HG02642 (cell line): ENCODE measurements around the gene LIMS2.

Experiments used
- ATAC-seq: cut with Tn5 transposase; IDR thresholded peaks from one replicate; pipeline ENCODE4 v1.9.1; 2021; ENCODE audit warnings: mild to moderate bottlenecking; ENCODE audit not compliant: unreplicated experiment, poor library complexity

The LIMS2 gene

GRCh38 chr2:127660291-127660578, 15.1 kb downstream of the LIMS2 start:
- ATAC-seq, result no peak

- no peak for ATAC-seq
These were observed 15.7 kb downstream of the LIMS2 start for GRCh38 chr2:127659408-127660290.

- ATAC-seq, result no peak
These were observed 16.5 kb downstream of the LIMS2 start for GRCh38 chr2:127658641-127659407.

DNA sequence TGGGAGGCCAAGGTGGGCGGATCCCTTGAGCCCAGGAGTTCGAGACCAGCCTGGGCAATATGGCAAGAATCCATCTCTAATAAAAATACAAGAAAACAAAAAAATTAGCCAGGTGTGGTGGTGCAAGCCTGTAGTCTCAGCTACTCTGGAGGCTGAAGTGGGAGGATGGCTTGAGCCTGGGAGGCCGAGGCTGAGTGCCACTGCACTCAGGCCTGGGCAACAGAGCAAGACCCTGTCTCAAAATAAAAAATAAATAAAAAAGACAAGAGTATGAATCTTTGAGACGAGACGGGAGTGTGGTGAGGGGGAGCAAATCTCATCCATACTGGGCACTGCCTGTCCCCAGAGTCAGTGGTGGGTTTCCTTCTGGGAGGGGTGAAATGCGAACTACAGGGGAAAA, 17.2 kb downstream of the LIMS2 start:
- no peak for ATAC-seq

DNA sequence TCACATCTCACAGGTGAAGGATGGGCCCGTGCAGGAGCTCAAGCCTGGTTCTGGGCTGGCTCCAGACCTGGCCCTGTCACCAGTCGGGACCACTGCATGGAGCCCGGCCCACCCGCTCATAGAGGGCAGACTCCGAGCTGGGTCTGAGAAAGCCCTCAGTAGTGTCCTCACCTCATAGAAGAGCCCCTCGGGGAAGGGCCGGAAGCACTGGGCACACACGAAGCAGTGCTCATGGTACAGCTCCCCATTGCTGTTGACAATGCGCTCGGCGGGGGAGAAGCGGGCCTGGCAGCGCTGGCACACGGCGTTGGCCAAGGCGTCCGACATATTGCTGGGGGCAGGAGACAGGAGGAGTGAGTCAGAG, 18.1 kb downstream of the LIMS2 start:
- no peak for ATAC-seq

DNA sequence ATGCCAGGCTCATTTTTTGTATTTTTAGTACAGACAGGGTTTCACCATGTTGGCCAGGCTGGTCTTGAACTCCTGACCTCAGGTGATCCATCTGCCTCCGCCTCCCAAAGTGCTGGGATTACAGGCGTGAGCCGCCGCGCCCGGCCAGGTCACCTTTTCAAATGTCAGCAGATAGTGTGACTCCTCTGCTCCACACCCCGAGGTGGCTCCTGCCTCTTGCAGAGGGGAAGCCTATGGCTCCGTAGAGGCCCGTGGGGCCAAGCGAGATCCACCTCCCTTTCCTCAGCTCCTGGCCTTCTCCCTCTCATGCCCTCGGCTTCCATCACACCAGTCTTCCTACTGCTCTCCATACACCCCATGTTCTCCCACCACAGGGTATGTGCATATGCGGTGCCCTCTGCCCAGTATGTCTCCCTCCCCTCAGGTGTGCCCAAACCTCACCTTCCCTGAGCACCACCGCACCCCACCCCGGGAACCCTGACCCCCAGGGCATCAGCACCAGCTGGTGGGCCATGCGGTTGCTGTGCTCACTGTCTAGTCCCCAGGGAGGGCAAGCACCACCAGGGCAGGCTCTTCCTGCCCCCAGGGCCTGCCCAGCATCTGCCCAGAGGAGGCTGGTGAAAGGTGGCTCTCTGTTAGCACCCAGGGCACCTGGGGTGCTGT, 18.6 kb downstream of the LIMS2 start:
- no peak for ATAC-seq

DNA sequence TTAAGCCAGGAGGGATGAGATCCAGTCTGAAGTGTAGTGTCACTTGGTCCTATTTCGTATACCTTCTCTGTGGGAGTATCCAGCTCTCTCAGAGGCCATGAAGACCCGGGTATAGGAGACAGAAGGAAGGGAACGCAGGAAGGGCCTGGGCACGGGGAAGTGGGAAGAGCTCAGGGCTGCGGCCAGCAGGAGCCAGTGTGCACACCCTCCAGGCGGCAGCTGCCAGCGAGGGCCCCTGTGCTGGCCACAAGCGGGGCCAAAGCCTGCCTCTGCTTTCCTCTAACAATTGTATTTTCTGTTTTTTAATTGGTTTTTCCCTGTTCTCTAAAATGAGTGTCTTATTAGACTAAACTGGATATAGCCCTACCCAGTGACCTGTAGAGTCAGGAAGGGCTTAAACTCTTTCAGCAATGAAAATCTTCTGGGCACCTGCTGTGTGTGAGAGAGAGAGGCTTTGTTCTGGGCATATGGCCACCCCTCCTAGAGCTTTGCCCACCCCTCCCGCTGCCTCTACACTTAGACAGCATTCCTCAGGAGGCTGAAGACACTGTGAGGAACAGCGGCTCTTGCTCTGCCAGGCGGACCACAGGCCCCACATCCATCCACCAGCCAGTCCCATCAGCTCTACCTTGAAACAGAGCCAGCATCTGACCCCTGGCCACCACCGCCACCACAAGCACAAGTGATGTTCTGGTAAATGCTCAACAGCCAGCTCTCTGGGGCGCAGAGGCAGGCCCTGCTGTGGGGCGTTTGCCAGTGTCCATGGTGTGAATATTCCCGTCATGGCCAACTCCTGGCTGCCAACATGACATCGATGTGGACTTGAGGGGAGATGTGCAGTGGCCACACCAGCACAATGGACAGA, 19.9 kb downstream of the LIMS2 start:
- ATAC-seq, result no peak

- ATAC-seq, result no peak
These were observed 20.5 kb downstream of the LIMS2 start for GRCh38 chr2:127654838-127655175.

DNA sequence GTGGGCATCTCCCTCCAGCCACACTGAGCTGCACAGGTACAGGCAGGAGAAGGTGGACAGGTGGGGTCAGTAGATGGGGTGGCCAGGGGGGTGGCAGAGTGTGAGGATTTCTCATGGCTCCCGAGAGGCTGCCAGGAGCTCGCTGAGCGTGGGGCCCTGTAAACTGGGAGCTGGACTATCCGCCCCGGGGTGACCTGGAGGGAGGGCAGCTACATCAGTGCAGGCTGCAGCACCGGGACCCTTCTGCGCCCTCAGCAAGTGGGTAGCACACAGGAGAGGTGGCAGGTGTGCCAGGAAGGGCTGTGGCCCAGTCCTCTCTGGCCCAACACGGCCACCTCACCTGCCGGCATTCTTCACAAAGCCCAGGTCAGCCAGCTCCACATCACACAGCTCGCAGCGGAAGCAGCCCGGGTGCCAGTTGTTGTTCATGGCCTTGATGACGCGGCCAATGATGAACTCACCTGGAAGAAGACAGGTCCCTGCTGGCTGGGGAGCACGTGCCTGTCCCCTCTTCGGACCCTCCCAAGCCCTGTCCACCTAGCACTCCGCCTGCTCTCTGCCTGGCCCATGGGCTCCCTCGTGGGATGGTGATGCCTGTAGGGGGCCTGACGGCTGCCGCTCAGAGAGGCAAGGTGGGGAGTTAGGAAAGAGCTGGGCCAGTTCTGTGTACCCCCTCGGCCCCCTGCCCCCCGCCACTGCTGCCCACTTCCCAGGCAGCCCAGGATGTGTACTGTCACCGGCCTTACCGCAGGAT, 21.1 kb downstream of the LIMS2 start:
- no peak for ATAC-seq

DNA sequence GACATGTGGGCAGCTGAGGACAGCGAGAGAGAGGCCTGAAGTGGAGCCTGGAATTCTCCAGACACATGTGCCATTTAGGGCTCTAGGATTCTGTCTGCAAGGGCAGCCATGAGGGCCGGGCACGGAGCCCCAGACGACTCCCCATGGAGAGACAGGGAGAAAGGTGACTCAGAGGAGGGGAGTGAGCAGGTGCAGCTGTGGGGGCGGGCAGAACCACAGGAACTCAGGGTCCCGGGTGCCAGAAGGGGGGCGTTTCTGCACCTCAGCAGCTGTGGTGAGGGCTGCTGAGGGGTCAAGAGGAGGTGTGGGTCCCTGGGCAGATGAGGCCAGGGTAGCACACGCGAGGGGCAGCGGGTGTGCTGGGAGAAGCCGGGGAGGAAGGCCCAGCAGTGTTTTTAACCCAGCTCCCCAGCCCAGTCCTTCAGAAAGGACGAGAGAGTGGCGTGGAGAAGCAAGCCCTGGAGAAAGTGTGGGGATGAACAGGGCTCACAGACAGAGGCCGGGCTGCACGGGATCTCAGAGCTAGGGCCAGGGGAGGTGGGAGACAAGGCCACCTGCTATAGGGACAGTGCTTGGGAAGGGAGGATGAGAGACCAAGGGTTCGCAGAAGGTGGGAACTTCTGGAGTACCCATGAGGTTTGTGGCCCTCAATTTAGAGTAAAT, 21.8 kb downstream of the LIMS2 start:
- ATAC-seq, result no peak

GRCh38 chr2:127652786-127653357, 22.5 kb downstream of the LIMS2 start:
- no peak for ATAC-seq

DNA sequence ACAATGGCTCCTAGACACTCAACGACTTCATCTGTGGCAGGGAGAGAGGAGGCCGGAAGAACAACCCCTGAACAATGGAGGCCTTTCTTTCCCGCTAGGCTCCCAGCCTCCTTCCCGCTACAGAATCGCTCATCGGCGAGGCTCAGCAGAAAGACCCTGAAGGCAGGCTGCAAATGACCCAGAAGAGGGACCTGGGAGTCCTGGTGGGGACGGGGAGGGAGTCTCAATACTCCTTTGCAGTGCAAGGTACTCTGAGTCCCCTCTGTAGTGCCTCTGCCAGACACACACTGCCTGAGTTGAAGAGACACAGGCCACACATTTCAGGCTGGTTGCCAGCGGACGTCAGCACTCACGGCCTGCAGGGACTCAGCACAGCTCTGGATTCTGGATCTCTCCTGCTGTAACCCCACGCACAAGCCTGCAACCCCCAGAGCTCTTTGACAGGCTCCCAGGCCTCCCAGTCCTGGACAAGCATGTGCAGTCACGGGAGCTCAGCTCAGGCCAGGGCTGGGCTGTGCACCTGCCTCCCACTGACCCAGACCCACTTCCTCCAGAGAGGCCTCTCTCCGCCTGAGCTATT, 23.3 kb downstream of the LIMS2 start:
- no peak for ATAC-seq

DNA sequence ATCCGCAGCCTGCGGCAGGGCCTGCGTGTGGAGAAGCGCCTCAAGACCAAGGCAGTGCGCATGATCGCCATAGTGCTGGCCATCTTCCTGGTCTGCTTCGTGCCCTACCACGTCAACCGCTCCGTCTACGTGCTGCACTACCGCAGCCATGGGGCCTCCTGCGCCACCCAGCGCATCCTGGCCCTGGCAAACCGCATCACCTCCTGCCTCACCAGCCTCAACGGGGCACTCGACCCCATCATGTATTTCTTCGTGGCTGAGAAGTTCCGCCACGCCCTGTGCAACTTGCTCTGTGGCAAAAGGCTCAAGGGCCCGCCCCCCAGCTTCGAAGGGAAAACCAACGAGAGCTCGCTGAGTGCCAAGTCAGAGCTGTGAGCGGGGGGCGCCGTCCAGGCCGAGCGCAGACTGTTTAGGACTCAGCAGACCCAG, 23.9 kb downstream of the LIMS2 start:
- ATAC-seq, result no peak

DNA sequence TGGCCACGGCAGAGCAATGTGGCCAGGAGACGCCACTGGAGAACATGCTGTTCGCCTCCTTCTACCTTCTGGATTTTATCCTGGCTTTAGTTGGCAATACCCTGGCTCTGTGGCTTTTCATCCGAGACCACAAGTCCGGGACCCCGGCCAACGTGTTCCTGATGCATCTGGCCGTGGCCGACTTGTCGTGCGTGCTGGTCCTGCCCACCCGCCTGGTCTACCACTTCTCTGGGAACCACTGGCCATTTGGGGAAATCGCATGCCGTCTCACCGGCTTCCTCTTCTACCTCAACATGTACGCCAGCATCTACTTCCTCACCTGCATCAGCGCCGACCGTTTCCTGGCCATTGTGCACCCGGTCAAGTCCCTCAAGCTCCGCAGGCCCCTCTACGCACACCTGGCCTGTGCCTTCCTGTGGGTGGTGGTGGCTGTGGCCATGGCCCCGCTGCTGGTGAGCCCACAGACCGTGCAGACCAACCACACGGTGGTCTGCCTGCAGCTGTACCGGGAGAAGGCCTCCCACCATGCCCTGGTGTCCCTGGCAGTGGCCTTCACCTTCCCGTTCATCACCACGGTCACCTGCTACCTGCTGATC, 24.4 kb downstream of the LIMS2 start:
- ATAC-seq, result no peak

DNA sequence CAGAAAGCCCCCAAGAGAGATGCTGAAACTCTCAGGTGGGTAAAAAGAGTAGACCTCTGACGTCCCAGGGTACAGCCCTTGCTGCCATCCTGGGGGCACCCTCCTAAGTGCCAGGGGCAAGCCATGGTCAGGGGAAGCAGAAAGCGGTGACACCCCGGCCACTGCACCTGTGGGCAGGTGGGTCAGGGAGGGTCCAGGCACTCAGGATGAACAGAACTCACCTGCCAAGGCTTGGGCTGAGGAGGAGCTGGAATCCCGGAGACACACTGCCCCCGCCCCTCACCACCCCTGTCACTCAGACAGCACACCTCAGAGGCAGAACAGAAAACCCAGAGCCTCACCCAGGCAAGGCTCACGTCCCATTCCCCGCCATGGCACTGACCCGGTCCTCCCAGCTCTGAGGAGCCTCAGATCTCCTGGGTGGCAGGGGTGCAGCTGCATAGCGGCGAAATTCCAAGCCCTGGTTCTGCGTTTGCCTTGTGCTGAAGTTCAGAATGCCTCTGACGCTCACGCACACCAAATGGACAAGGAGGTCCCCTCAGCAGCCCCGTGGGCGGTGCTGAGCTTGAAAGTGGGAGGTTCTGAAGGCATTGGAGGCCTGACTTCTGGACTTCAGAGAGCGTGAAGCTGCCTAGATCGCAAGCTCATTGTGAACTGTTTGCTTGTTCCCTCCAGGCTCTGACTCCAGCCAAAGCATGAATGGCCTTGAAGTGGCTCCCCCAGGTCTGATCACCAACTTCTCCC, 25.1 kb downstream of the LIMS2 start:
- no peak for ATAC-seq

- ATAC-seq, result peak; percentile 58
These were observed 25.7 kb downstream of the LIMS2 start for GRCh38 chr2:127649684-127650040.

DNA sequence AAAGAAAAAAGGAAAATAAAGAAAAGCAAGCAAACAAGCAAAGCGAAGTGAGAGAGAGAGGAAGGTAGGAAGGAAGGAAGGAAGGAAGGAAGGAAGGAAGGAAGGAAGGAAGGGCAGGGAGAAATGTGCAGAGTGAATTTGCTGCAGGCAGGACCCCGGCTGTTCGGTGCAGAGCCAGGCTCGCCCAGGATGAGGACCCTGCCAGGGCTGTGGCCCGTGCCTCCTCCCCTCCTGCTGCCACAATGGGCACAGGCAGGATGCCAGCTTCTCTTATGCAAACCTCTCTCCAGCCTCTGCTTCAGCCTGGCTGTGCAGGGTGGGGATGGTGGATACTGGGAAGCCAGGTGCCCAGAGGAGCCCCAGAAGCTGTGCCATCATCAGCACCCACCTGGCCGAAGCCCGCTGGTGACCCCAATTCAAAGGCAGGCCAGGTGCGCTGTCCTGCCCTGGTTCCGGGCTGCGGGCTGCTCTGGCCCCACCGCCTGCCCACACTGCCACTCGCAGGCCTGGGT, 26.2 kb downstream of the LIMS2 start:
- ATAC-seq, result peak; percentile 2
